ENCODE results near the gene SH3BGRL3. TPM values are rescaled to one million over a fixed set of nuclear protein-coding genes. Genes with fewer than 3 reads are reported as not detected.
A peak's percentile ranks its signal among the peaks of the same experiment; 100 is the strongest.

Gene SH3BGRL3
- total RNA-seq, 1 donor from 2014 or later, result 285 TPM

DNA sequence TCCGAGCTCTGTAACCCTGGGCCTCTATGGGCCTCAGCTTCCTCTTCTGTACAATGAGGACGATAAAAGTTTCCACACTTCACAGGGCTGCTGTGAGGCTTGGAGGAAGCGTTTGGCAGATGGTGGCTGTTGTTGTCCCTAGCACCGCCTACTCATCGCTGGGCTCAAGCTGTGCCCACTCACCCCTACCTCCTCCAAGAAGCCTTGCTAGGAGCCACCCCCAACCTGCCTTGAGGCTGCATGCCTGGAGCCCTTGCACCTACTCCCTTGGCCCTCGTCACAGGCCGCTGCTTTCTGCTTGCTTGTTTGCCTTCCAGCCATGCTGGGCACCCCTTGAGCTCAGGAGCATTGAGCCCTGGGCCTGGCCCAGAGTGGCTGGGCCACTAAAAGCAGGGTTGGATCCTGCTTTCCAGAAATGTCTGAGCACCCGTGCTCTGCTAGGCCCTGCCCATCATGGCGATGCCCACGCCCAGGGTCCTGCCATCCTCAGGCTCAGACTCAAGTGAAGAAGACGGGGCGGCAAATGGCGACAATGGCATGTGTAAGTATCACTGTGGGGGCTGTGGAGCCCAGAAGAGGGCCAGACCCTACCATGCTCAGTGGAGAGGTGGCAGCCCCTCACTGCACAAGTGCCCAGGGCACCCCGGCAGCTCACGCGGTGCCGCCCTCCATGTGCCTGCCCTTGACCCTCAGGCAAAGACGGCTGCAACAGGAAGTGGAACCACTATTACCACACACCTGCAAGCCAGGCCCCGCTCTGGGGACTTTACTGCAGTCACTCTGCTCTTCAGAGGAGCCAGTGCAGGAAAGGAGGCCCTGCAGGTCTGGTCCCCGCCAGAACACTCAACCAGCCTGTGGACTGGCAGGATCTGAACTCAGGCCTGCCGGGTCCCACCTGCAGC is 9.5 kb downstream of the SH3BGRL3 start:
- DNase-seq (peak; percentile 65), ATAC-seq (ENCODE audit: low read depth) (peak; percentile 56)
- no peak for TF ChIP-seq CTCF (IDR thresholded peaks at IDR 0.05)
- intact Hi-C loops (cut with micrococcal nuclease), result loop anchor here (1.0 to 10.0 kb wide), 8 partner anchors 10 to 1075 kb away; partner anchors contain the start of genes CEP85, HMGN2, MAP3K6 and UBXN11
- Mint-ChIP-seq H3K27me3 (no peaks in the 10 kb centered on the region), H3K4me1 (peaks cover 92% of the 10 kb centered on the region), H3K9me3 (no peaks in the 10 kb centered on the region), H3K27ac (peak overlapping the region; percentile 100), H3K4me3 (peak overlapping the region; percentile 60), H3K36me3 (ENCODE audit: low read depth) (peaks cover 2% of the 10 kb centered on the region)
- POLR2A ChIA-PET, result interaction anchor here (0.5 to 21.5 kb wide), 21 partner anchors 9 to 1343 kb away, joined by 3 to 1638 read pairs (median 4); partner anchors contain the start of genes CD52, CEP85, DHDDS and HMGN2
- CTCF ChIA-PET, result interaction anchor here (1.1 to 10.4 kb wide), 8 partner anchors 10 to 55 kb away, joined by 3 to 372 read pairs (median 7); partner anchors contain the start of genes CD52, CEP85 and SH3BGRL3

- Mint-ChIP-seq H3K27me3 (no peaks in the 10 kb centered on the region), H3K9me3 (no peaks in the 10 kb centered on the region), H3K36me3 (ENCODE audit: low read depth) (no peaks in the 10 kb centered on the region), H3K27ac (peak overlapping the region; percentile 100), H3K4me1 (peaks cover 83% of the 10 kb centered on the region), H3K4me3 (peak overlapping the region; percentile 60)
- no peak for DNase-seq
- intact Hi-C loops (cut with micrococcal nuclease), result no loop called here
- peak; percentile 1 for ATAC-seq (ENCODE audit: low read depth)
- TF ChIP-seq CTCF (IDR thresholded peaks at IDR 0.05), result no peak
- POLR2A ChIA-PET, result interaction anchor here (0.6 to 21.5 kb wide), 9 partner anchors 9 to 960 kb away, joined by 4 to 1638 read pairs (median 49); partner anchors contain the start of genes CD52, SH3BGRL3 and UBXN11
- CTCF ChIA-PET, result interaction anchor here (1.1 to 10.4 kb wide), 3 partner anchors 14 to 56 kb away, joined by 4 to 372 read pairs (median 37); partner anchors contain the start of genes CD52 and CEP85
Observed at GRCh38 chr1:26290122-26290881, 10.4 kb downstream of the SH3BGRL3 start.

DNA sequence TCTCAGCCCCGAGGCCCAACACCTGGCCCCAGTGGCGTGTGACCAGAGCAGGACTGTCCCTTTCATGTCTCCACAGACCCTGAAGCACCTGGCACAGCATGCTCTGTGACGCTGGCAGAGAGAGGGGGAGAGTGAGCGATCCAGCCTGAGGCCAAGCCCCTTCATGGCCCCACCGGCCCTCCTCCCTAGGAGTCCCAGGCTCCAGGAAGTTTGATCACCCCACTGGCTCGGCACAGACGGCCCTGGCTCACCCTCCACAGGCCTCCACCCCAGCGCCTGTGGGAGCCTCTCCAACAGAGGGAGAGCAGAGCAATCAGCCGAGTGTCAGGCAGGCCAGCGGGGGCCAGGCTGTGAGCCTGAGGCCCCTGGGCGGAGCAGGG is 11.0 kb downstream of the SH3BGRL3 start:
- ATAC-seq (ENCODE audit: low read depth) (no peak), DNase-seq (no peak)
- ChIA-PET POLR2A (interaction anchor here (0.6 to 21.5 kb wide), 9 partner anchors 8 to 960 kb away, joined by 4 to 1638 read pairs (median 49); partner anchors contain the start of genes CD52, SH3BGRL3 and UBXN11), CTCF (interaction anchor here (4.5 to 10.4 kb wide), 2 partner anchors 15 to 28 kb away, joined by 37 to 372 read pairs; partner anchors contain the start of gene CD52)
- Mint-ChIP-seq H3K9me3 (no peaks in the 10 kb centered on the region), H3K4me3 (peak overlapping the region; percentile 60), H3K27me3 (no peaks in the 10 kb centered on the region), H3K36me3 (ENCODE audit: low read depth) (no peaks in the 10 kb centered on the region), H3K4me1 (peaks cover 77% of the 10 kb centered on the region), H3K27ac (peak overlapping the region; percentile 100)
- intact Hi-C loops (cut with micrococcal nuclease), result no loop called here
- TF ChIP-seq CTCF (IDR thresholded peaks at IDR 0.05), result no peak

DNA sequence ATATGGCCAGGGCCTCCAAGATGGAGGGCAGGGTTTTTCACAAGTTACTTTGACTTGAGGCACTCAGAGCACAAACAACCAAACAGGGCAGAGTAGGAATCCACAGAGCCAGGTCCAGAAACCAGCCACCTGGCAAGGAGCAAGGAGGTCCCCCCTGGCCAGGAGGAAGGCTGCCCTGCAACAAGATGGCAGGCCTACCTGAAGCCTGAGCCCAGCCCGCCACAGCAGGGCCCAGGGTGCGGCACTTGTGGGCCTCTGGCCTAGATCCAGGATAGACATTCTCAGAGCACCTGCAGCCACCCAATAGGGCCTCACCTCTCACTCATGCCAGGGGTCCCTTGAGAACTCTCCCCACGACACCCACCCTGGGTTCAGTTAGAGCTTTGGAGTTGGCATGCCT is 11.5 kb downstream of the SH3BGRL3 start:
- no peak for DNase-seq
- H3K27me3 Mint-ChIP-seq, result no peaks in the 10 kb centered on the region
- no peak for ATAC-seq (ENCODE audit: low read depth)
- no peak overlapping the region for H3K4me3 Mint-ChIP-seq
- intact Hi-C loops (cut with micrococcal nuclease), result no loop called here
- H3K4me1 Mint-ChIP-seq, result peaks cover 75% of the 10 kb centered on the region
- H3K9me3 Mint-ChIP-seq, result no peaks in the 10 kb centered on the region
- TF ChIP-seq CTCF (IDR thresholded peaks at IDR 0.05), result no peak
- CTCF ChIA-PET, result interaction anchor here (10.4 kb wide), 1 partner anchor 27 kb away, joined by 372 read pairs; the partner anchor contains the start of gene CD52
- peak overlapping the region; percentile 100 for H3K27ac Mint-ChIP-seq
- no peaks in the 10 kb centered on the region for H3K36me3 Mint-ChIP-seq (ENCODE audit: low read depth)
- POLR2A ChIA-PET, result interaction anchor here (0.6 to 21.5 kb wide), 5 partner anchors 8 to 78 kb away, joined by 4 to 1638 read pairs (median 76); partner anchors contain the start of genes CD52 and UBXN11
